GM23338 (cell line): ENCODE data around the gene KICS2. TPM values are rescaled to one million over a fixed set of nuclear protein-coding genes. Genes with fewer than 3 reads are reported as not detected.

Experiments
- ATAC-seq: fragments of 200-7000 bp; cut with Tn5 transposase; 3 replicates; pipeline ENCODE4 v1.9.1; 2020
- DNase-seq: peaks from one replicate; pipeline ENCODE4 v3.0.0-alpha.2; 2015; ENCODE audit warnings: low spot score
- H2AFZ ChIP-seq: fragments of 200-600 bp; sonication (generic); 2 replicates; pipeline ENCODE4 v1.8.0; 2016; ENCODE audit warnings: antibody characterized with exemption, mild to moderate bottlenecking, moderate library complexity
- H3F3A ChIP-seq: fragments of 200-600 bp; sonication (generic); replicated peaks from 2 replicates; pipeline ENCODE4 v1.8.0; 2017; ENCODE audit warnings: antibody characterized with exemption, mixed run types, low read depth
- H3K27ac ChIP-seq: fragments of 200-600 bp; sonication (generic); 2 replicates; pipeline ENCODE4 v1.6.1; 2016; ENCODE audit warnings: low read depth
- H3K27me3 ChIP-seq: fragments of 200-600 bp; sonication (generic); 2 replicates; pipeline ENCODE4 v1.8.0; 2016; ENCODE audit warnings: mild to moderate bottlenecking, mixed run types, moderate library complexity; ENCODE audit not compliant: insufficient read depth
- H3K36me3 ChIP-seq: fragments of 200-600 bp; sonication (generic); 2 replicates; pipeline ENCODE4 v1.8.0; 2016; ENCODE audit warnings: mild to moderate bottlenecking; ENCODE audit not compliant: insufficient read depth
- H3K4me1 ChIP-seq: fragments of 200-600 bp; sonication (generic); 2 replicates; pipeline ENCODE4 v1.8.0; 2016; ENCODE audit warnings: mild to moderate bottlenecking, moderate library complexity; ENCODE audit not compliant: insufficient read depth
- H3K4me2 ChIP-seq: fragments of 200-600 bp; sonication (generic); 2 replicates; pipeline ENCODE4 v1.7.1; 2017; ENCODE audit warnings: mixed run types
- H3K4me3 ChIP-seq: fragments of 200-600 bp; sonication (generic); 2 replicates; pipeline ENCODE4 v1.6.1; 2016; ENCODE audit warnings: mixed run types
- H3K79me2 ChIP-seq: fragments of 200-600 bp; sonication (generic); replicated peaks from 2 replicates; pipeline ENCODE4 v1.8.0; 2017; ENCODE audit warnings: mild to moderate bottlenecking; ENCODE audit not compliant: insufficient read depth
- H3K9me2 ChIP-seq: fragments of 200-600 bp; sonication (generic); 2 replicates; pipeline ENCODE4 v1.8.0; 2017; ENCODE audit not compliant: insufficient read depth
- H4K20me1 ChIP-seq: fragments of 200-600 bp; sonication (generic); replicated peaks from 2 replicates; pipeline ENCODE4 v1.8.0; 2017; ENCODE audit warnings: mild to moderate bottlenecking; ENCODE audit not compliant: insufficient read depth
- H3K27ac Mint-ChIP-seq: 2 replicates; pipeline ENCODE4 v1.8.0; 2020; ENCODE audit warnings: inconsistent platforms, mild to moderate bottlenecking, moderate library complexity, mixed read lengths
- H3K27me3 Mint-ChIP-seq: 3 replicates; pipeline ENCODE4 v1.8.0; 2022; ENCODE audit warnings: low read depth, mild to moderate bottlenecking, moderate library complexity, mixed read lengths, inconsistent platforms; ENCODE audit not compliant: insufficient read depth, poor library complexity
- H3K36me3 Mint-ChIP-seq: 3 replicates; pipeline ENCODE4 v1.8.0; 2021; ENCODE audit warnings: low read depth, mild to moderate bottlenecking, inconsistent platforms, moderate library complexity, mixed read lengths
- H3K4me1 Mint-ChIP-seq: 3 replicates; pipeline ENCODE4 v1.8.0; 2020; ENCODE audit warnings: mild to moderate bottlenecking, inconsistent platforms, mixed read lengths
- H3K4me3 Mint-ChIP-seq: 3 replicates; pipeline ENCODE4 v1.8.0; 2021; ENCODE audit warnings: moderate library complexity, mild to moderate bottlenecking, inconsistent platforms, mixed read lengths
- H3K9me3 Mint-ChIP-seq: 3 replicates; pipeline ENCODE4 v1.8.0; 2020; ENCODE audit warnings: moderate library complexity, mild to moderate bottlenecking, inconsistent platforms, mixed read lengths
- CTCF ChIP-seq, 2 experiments: fragments of 200-600 bp in 1 of 2; sonication (generic) in 1 of 2; conservative IDR thresholded peaks; 2 replicates each; pipeline versions ENCODE4 v1.5.1 to v1.6.1; 2016 to 2017; ENCODE audit warnings: antibody characterized with exemption in 2 of 2, low read depth in 2 of 2, mild to moderate bottlenecking in 2 of 2, moderate library complexity in 1 of 2
- EZH2phosphoT487 ChIP-seq: fragments of 200-600 bp; sonication (generic); IDR thresholded peaks from one replicate; pipeline ENCODE4 v1.8.1; 2018; ENCODE audit warnings: antibody characterized with exemption; ENCODE audit not compliant: unreplicated experiment
- JUNB ChIP-seq: IDR thresholded peaks from one replicate; pipeline ENCODE4 v1.6.1; 2016; ENCODE audit warnings: antibody characterized with exemption; ENCODE audit not compliant: unreplicated experiment
- NANOG ChIP-seq: IDR thresholded peaks from 2 replicates; pipeline ENCODE4 v1.6.1; 2016; ENCODE audit warnings: antibody characterized with exemption, borderline replicate concordance
- POLR2AphosphoS5 ChIP-seq: IDR thresholded peaks from 2 replicates; pipeline ENCODE4 v1.6.1; 2016; ENCODE audit warnings: antibody characterized with exemption, low read depth
- STAT1 ChIP-seq: IDR thresholded peaks from one replicate; pipeline ENCODE4 v1.6.1; 2016; ENCODE audit warnings: antibody characterized with exemption; ENCODE audit not compliant: unreplicated experiment
- ZNF462 ChIP-seq: fragments of 250-450 bp; sonication (Bioruptor Pico); IDR thresholded peaks from 2 replicates; pipeline ENCODE4 v1.5.0; 2020; ENCODE audit warnings: mild to moderate bottlenecking, moderate library complexity
- polyA plus RNA-seq: library from polyadenylated mRNA; unstranded; fragments of >200 nt; fragmentation: Nextera tagmentation; extraction: Ambion mirVana; gene quantifications from 2 replicates; pipeline ENCODE4 v1.2.1, GENCODE V29; 2016
- total RNA-seq: library from RNA; depleted of rRNA; stranded (reverse); fragments of >200 nt; shearing (Covaris generic); gene quantifications from 2 replicates; pipeline ENCODE4 v1.2.3, GENCODE V29; 2014

KICS2 gene
- total and polyA plus RNA-seq, 2 experiments from 2014 or later: 7.6 to 10.5 TPM

- no peaks in the 10 kb centered on the region for H3F3A ChIP-seq
Measured at GRCh38 chr12:64175254-64175945, 46.7 kb downstream of the KICS2 start.

More at GRCh38 chr12:64175254-64175945, 46.7 kb downstream of the KICS2 start:
- Mint-ChIP-seq H3K27ac (0 out of 2 replicates have a peak overlapping the region, but pooled peaks have one; percentile 36), H3K27me3 (peaks cover 5% of the 10 kb centered on the region), H3K9me3 (no peaks in the 10 kb centered on the region), H3K4me3 (no peak overlapping the region), H3K36me3 (no peaks in the 10 kb centered on the region), H3K4me1 (peaks cover 17% of the 10 kb centered on the region)
- no peak overlapping the region for H3K27ac ChIP-seq
- peak; percentile 85 for DNase-seq
- H2AFZ ChIP-seq: no peak overlapping the region
- H3K79me2 ChIP-seq: no peaks in the 10 kb centered on the region
- peaks cover 18% of the 10 kb centered on the region for H3K4me1 ChIP-seq
- H3K9me2 ChIP-seq: peaks cover 4% of the 10 kb centered on the region; the same call in 1 of the 2 replicates
- H3K27me3 ChIP-seq: no peaks in the 10 kb centered on the region
- H3K4me2 ChIP-seq: no peak overlapping the region
- H3K36me3 ChIP-seq: no peaks in the 10 kb centered on the region
- no peaks in the 10 kb centered on the region for H4K20me1 ChIP-seq
- H3K4me3 ChIP-seq: no peak overlapping the region
- ATAC-seq: no peak; the same call in 2 of the 3 replicates
- TF ChIP-seq POLR2AphosphoS5 (no peak), ZNF462 (no peak), EZH2phosphoT487 (no peak), JUNB (no peak), CTCF (conservative IDR thresholded peaks at IDR 0.05; ENCODE audit: low read depth in 2 of 2) (no peak), NANOG (no peak), STAT1 (no peak)
